Gastroesophageal sphincter (tissue), 4 donors: ENCODE results near the gene PTPN12. TPM values are rescaled to one million over a fixed set of nuclear protein-coding genes. Genes with fewer than 3 reads are reported as not detected.

Source experiments
- ATAC-seq: fragments of 150-250 bp; one replicate; pipeline ENCODE4 v1.9.1; 2016; ENCODE audit warnings: mild to moderate bottlenecking, moderate library complexity
- H3K27ac ChIP-seq, 4 donors: fragments of 200-600 bp; sonication (generic) in 3 of 4; 1 replicate in 3 of 4; 2 replicates in 1 of 4; pipeline ENCODE4 v1.5.1; 2016 to 2019
- H3K27me3 ChIP-seq: fragments of 200-600 bp; sonication (generic); one replicate; pipeline ENCODE4 v1.5.1; 2019
- H3K36me3 ChIP-seq, 2 donors: fragments of 200-600 bp; sonication (generic); one replicate each; pipeline ENCODE4 v1.5.1; 2019; ENCODE audit warnings: control low read depth in 1 of 2
- H3K4me1 ChIP-seq, 3 donors: fragments of 200-600 bp; sonication (generic); 1 replicate in 2 of 3; 2 replicates in 1 of 3; pipeline ENCODE4 v1.5.1; 2016 to 2019; ENCODE audit warnings: control low read depth in 2 of 3
- H3K4me3 ChIP-seq, 2 donors: fragments of 200-600 bp; sonication (generic); one replicate each; pipeline ENCODE4 v1.5.1; 2019; ENCODE audit warnings: mild to moderate bottlenecking in 1 of 2, moderate library complexity in 1 of 2
- H3K9me3 ChIP-seq, 3 donors: fragments of 200-600 bp; sonication (generic); one replicate each; pipeline ENCODE4 v1.5.1; 2017 to 2019; ENCODE audit warnings: control low read depth in 2 of 3
- CTCF ChIP-seq, 4 experiments: fragments of 200-600 bp in 2 of 4; fragments of 450-650 bp in 2 of 4; sonication (generic) in 1 of 4; IDR thresholded peaks; one replicate each; pipeline ENCODE4 v1.5.1; 2017 to 2019; ENCODE audit warnings: antibody characterized with exemption in 4 of 4, mild to moderate bottlenecking in 2 of 4, moderate library complexity in 2 of 4
- EP300 ChIP-seq: sonication (generic); formaldehyde crosslinking; IDR thresholded peaks from one replicate; pipeline ENCODE4 v1.6.1; 2017; ENCODE audit warnings: antibody characterized with exemption, mild to moderate bottlenecking
- POLR2A ChIP-seq, 2 donors: fragments of 450-650 bp; IDR thresholded peaks; one replicate each; pipeline ENCODE4 v1.6.1; 2017; ENCODE audit warnings: antibody characterized with exemption in 2 of 2, mild to moderate bottlenecking in 2 of 2, moderate library complexity in 1 of 2
- POLR2AphosphoS5 ChIP-seq: sonication (generic); formaldehyde crosslinking; IDR thresholded peaks from one replicate; pipeline ENCODE4 v1.6.1; 2017; ENCODE audit warnings: antibody characterized with exemption
- WGBS, 2 donors: methylation state at CpG; one replicate each; pipeline ENCODE4 v1.1.5; 2018; ENCODE audit warnings: low coverage in 1 of 2; 5-methylcytosine and 5-hydroxymethylcytosine counted together
- total RNA-seq, 4 donors: library from RNA; depleted of rRNA; stranded (reverse); fragments of >200 nt; gene quantifications; one replicate each; pipeline ENCODE4 v1.1.0, GENCODE V29; 2016

Gene PTPN12
- total RNA-seq, 4 donors from 2014 or later = 87.1 to 147 (median 100) TPM

GRCh38 chr7:77566421-77566820 is 29.3 kb downstream of the PTPN12 start:
- Histone ChIP-seq H3K4me1 (peaks cover 4 to 75% (median 16%) of the 10 kb centered on the region in 3 donors), H3K9me3 (no peaks in the 10 kb centered on the region), H3K27ac (no peak overlapping the region), H3K4me3 (no peak overlapping the region), H3K27me3 (no peaks in the 10 kb centered on the region), H3K36me3 (peaks cover 0 to 4% of the 10 kb centered on the region in 2 donors)
- TF ChIP-seq POLR2A (IDR thresholded peaks at IDR 0.05) = no peak
- TF ChIP-seq POLR2AphosphoS5 = no peak
- no peak for TF ChIP-seq EP300
- TF ChIP-seq CTCF (IDR thresholded peaks at IDR 0.05) = no peak
- ATAC-seq = no peak
- WGBS, 2 donors = 82 to 89% methylated on average over 1 to 9 of the region's 9 CpGs

DNA sequence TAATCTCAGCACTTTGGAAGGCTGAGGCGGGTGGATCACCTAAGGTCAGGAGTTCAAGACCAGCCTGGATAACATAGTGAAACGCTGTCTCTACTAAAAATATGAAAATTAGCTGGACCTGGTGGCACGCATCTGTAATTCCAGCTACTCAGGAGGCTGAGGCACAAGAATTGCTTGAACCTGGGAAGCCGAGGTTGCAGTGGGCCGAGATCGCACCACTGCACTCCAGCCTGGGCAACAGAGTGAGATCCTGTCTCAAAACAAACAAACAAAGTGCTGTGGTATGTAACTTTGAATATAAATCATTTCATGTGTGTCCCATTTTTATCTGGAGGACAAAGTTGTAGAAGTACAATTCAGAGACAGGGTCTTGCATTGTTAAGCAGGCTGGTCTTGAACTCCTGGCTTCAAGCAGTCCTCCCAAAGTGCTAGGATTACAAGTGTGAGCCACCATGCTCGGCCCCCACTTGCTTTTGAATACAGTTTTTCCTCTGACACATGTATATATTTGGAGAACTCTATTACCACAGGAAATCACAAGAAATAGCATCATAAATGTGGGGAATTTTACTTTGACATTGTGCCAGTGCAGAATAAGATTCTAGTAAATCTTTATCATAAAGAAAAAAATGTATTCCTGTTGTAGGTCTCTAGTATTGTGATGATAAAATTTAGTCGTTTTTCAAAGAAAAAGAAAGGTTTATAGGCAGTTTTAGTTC is 32.6 kb downstream of the PTPN12 start:
- Histone ChIP-seq H3K27ac (peak overlapping the region in 2 of 4 donors; percentile 17 to 32), H3K27me3 (no peaks in the 10 kb centered on the region), H3K4me1 (peaks cover 0 to 51% (median 11%) of the 10 kb centered on the region in 3 donors), H3K9me3 (no peaks in the 10 kb centered on the region), H3K36me3 (peaks cover 0 to 37% of the 10 kb centered on the region in 2 donors), H3K4me3 (no peak overlapping the region)
- ATAC-seq = no peak
- no peak for TF ChIP-seq EP300
- no peak for TF ChIP-seq POLR2A (IDR thresholded peaks at IDR 0.05)
- no peak for TF ChIP-seq CTCF (IDR thresholded peaks at IDR 0.05)
- no peak for TF ChIP-seq POLR2AphosphoS5
- 50 to 93% methylated on average over 3 to 8 of the region's 8 CpGs for WGBS, 2 donors

- H3K36me3 ChIP-seq = peaks cover 0 to 44% of the 10 kb centered on the region in 2 donors
- H3K4me1 ChIP-seq = peaks cover 0 to 51% (median 11%) of the 10 kb centered on the region in 3 donors
- H3K4me3 ChIP-seq = no peak overlapping the region
- no peaks in the 10 kb centered on the region for H3K9me3 ChIP-seq
- ATAC-seq = no peak
- WGBS, 2 donors = 68 to 71% methylated on average over 3 of the region's 3 CpGs
- TF ChIP-seq POLR2A (IDR thresholded peaks at IDR 0.05) (no peak), POLR2AphosphoS5 (no peak), CTCF (IDR thresholded peaks at IDR 0.05) (no peak), EP300 (no peak)
- H3K27ac ChIP-seq = no peak overlapping the region
- H3K27me3 ChIP-seq = no peaks in the 10 kb centered on the region
Measured at GRCh38 chr7:77570330-77571011, 33.4 kb downstream of the PTPN12 start.

- Histone ChIP-seq H3K4me3 (no peak overlapping the region), H3K27me3 (no peaks in the 10 kb centered on the region), H3K27ac (no peak overlapping the region), H3K36me3 (peaks cover 0 to 57% of the 10 kb centered on the region in 2 donors), H3K9me3 (no peaks in the 10 kb centered on the region), H3K4me1 (peaks cover 0 to 43% (median 11%) of the 10 kb centered on the region in 3 donors)
- TF ChIP-seq CTCF (IDR thresholded peaks at IDR 0.05) (no peak), POLR2A (IDR thresholded peaks at IDR 0.05) (no peak), POLR2AphosphoS5 (no peak), EP300 (no peak)
- ATAC-seq = no peak
- WGBS, 2 donors = 82 to 95% methylated on average over 4 to 6 of the region's 6 CpGs
Measured at GRCh38 chr7:77571801-77572200, 34.7 kb downstream of the PTPN12 start.
